Neural cell (in vitro differentiated cells): ENCODE data around the gene KCNQ1OT1. TPM values are rescaled to one million over a fixed set of nuclear protein-coding genes. Genes with fewer than 3 reads are reported as not detected.

ENCODE experiments used
- H2AFZ ChIP-seq: fragments of 200-600, 300-800 bp; sonication (generic), shearing (Covaris generic); 2 replicates; pipeline ENCODE4 v1.6.0; 2014; ENCODE audit warnings: low read depth, mild to moderate bottlenecking, antibody characterized with exemption, low read length, moderate library complexity
- H3F3A ChIP-seq: fragments of 200-600 bp; shearing (Covaris generic); 2 replicates; pipeline ENCODE4 v1.6.1; 2016; ENCODE audit warnings: mild to moderate bottlenecking, moderate library complexity, mixed read lengths, antibody characterized with exemption, low read length; ENCODE audit not compliant: insufficient read depth, poor library complexity, severe bottlenecking
- H3K27ac ChIP-seq: fragments of 200-600, 300-800 bp; sonication (generic), shearing (Covaris generic); 2 replicates; pipeline ENCODE4 v1.5.1; 2014; ENCODE audit warnings: mild to moderate bottlenecking, low read length, moderate library complexity
- H3K27me3 ChIP-seq: fragments of 300-800, 200-600 bp; sonication (generic), shearing (Covaris generic); 2 replicates; pipeline ENCODE4 v1.6.0; 2014; ENCODE audit warnings: mild to moderate bottlenecking, low read depth, low read length, moderate library complexity; ENCODE audit not compliant: insufficient read depth
- H3K36me3 ChIP-seq: fragments of 300-800, 200-600 bp; sonication (generic), shearing (Covaris generic); 2 replicates; pipeline ENCODE4 v1.5.1; 2014; ENCODE audit warnings: mild to moderate bottlenecking, antibody characterized with exemption, low read length, moderate library complexity; ENCODE audit not compliant: insufficient read depth
- H3K4me2 ChIP-seq: fragments of 300-800, 200-600 bp; sonication (generic), shearing (Covaris generic); 2 replicates; pipeline ENCODE4 v1.6.0; 2014; ENCODE audit warnings: mild to moderate bottlenecking, low read length
- H3K4me3 ChIP-seq: fragments of 300-800, 200-600 bp; sonication (generic), shearing (Covaris generic); 2 replicates; pipeline ENCODE4 v1.5.1; 2014; ENCODE audit warnings: mild to moderate bottlenecking, low read length, moderate library complexity
- H3K79me2 ChIP-seq: fragments of 200-600 bp; shearing (Covaris generic); replicated peaks from 2 replicates; pipeline ENCODE4 v1.6.0; 2014; ENCODE audit warnings: mild to moderate bottlenecking, low read length, moderate library complexity; ENCODE audit not compliant: insufficient read depth
- H3K9ac ChIP-seq: fragments of 300-800, 200-600 bp; sonication (generic), shearing (Covaris generic); 2 replicates; pipeline ENCODE4 v1.6.1; 2016; ENCODE audit warnings: mild to moderate bottlenecking, low read length, mixed read lengths
- H3K9me2 ChIP-seq: fragments of 200-600 bp; shearing (Covaris generic); 2 replicates; pipeline ENCODE4 v1.6.1; 2016; ENCODE audit warnings: mild to moderate bottlenecking, low read length, mixed read lengths; ENCODE audit not compliant: insufficient read depth
- H3K9me3 ChIP-seq: fragments of 200-600, 300-800 bp; sonication (generic), shearing (Covaris generic); 2 replicates; pipeline ENCODE4 v1.6.1; 2016; ENCODE audit warnings: mild to moderate bottlenecking, mixed run types, low read length, moderate library complexity, mixed read lengths
- H4K20me1 ChIP-seq: fragments of 200-600 bp; shearing (Covaris generic); 2 replicates; pipeline ENCODE4 v1.6.1; 2016; ENCODE audit warnings: mild to moderate bottlenecking, mixed run types; ENCODE audit not compliant: insufficient read depth
- EP300 ChIP-seq: fragments of 450-650 bp; conservative IDR thresholded peaks from 2 replicates; pipeline ENCODE4 v1.6.1; 2014; ENCODE audit warnings: antibody characterized with exemption, mild to moderate bottlenecking, moderate library complexity; ENCODE audit not compliant: poor library complexity, severe bottlenecking
- EZH2 ChIP-seq: fragments of 200-600, 300-800 bp; shearing (Covaris generic), sonication (generic); IDR thresholded peaks from 2 replicates; pipeline ENCODE4 v1.6.1; 2014; ENCODE audit warnings: antibody characterized with exemption, low read length, borderline replicate concordance, mild to moderate bottlenecking; ENCODE audit not compliant: insufficient read depth, poor library complexity, severe bottlenecking
- MXI1 ChIP-seq: fragments of 450-650 bp; conservative IDR thresholded peaks from 2 replicates; pipeline ENCODE4 v1.6.1; 2014; ENCODE audit warnings: antibody characterized with exemption, mild to moderate bottlenecking; ENCODE audit not compliant: poor library complexity, severe bottlenecking
- POLR2AphosphoS5 ChIP-seq: IDR thresholded peaks from 2 replicates; pipeline ENCODE4 v1.6.1; 2012
- RAD21 ChIP-seq: fragments of 450-650 bp; conservative IDR thresholded peaks from 2 replicates; pipeline ENCODE4 v1.6.1; 2014; ENCODE audit warnings: antibody characterized with exemption, mild to moderate bottlenecking, moderate library complexity
- SMC3 ChIP-seq: fragments of 450-650 bp; conservative IDR thresholded peaks from 2 replicates; pipeline ENCODE4 v1.6.1; 2014; ENCODE audit warnings: antibody characterized with exemption, mild to moderate bottlenecking, moderate library complexity; ENCODE audit not compliant: poor library complexity
- TAF1 ChIP-seq: IDR thresholded peaks from 2 replicates; pipeline ENCODE4 v1.6.1; 2012; ENCODE audit warnings: low read depth
- polyA plus RNA-seq: library from polyadenylated mRNA; depleted of rRNA; stranded (reverse); fragments of >200 nt; gene quantifications from 2 replicates; pipeline ENCODE4 v1.2.3, GENCODE V29; 2014
- TF ChIP-seq, protein P1 (sequence below): fragments of 450-650 bp; IDR thresholded peaks from 2 replicates; pipeline ENCODE4 v1.5.1; 2014; ENCODE audit warnings: antibody characterized with exemption, mild to moderate bottlenecking, moderate library complexity; ENCODE audit not compliant: poor library complexity, severe bottlenecking
- TF ChIP-seq, protein P2 (sequence below): IDR thresholded peaks from 2 replicates; pipeline ENCODE4 v1.6.1; 2012; ENCODE audit warnings: borderline replicate concordance

KCNQ1OT1 gene
- polyA plus RNA-seq, 1 donor from 2014 or later, result 0.12 TPM

DNA sequence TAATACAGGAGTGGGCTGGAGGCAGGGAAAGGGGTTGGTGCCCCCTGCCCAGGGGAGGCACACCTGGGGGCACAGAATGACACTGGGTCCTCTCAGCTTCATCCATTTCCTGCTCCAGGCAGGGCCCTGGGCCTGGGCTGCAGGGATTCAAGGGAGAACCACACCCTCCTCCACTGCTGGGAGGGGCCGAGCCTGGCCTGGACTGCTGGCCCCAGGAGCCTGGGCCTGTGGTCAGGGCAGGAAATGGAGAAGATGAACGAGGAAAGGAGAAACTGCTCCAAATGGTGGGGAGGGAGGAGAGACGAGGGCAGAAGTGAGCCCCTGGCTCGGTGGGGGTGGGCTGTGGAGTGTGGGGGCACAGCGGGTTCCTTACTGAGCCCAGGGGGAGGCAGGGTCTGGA lies 38.1 kb upstream of the KCNQ1OT1 start:
- no peak overlapping the region for H3K4me2 ChIP-seq
- no peaks in the 10 kb centered on the region for H3K36me3 ChIP-seq
- no peak overlapping the region for H2AFZ ChIP-seq
- H3K9me3 ChIP-seq, result no peaks in the 10 kb centered on the region
- no peak overlapping the region for H3K4me3 ChIP-seq
- H4K20me1 ChIP-seq, result no peaks in the 10 kb centered on the region
- no peaks in the 10 kb centered on the region for H3K79me2 ChIP-seq
- no peak overlapping the region for H3K27ac ChIP-seq
- no peaks in the 10 kb centered on the region for H3K9me2 ChIP-seq
- TF ChIP-seq RAD21, result no peak
- TF ChIP-seq POLR2AphosphoS5, result no peak
- no peak for TF ChIP-seq TAF1
- TF ChIP-seq MXI1, result no peak
- TF ChIP-seq, protein P1, sequence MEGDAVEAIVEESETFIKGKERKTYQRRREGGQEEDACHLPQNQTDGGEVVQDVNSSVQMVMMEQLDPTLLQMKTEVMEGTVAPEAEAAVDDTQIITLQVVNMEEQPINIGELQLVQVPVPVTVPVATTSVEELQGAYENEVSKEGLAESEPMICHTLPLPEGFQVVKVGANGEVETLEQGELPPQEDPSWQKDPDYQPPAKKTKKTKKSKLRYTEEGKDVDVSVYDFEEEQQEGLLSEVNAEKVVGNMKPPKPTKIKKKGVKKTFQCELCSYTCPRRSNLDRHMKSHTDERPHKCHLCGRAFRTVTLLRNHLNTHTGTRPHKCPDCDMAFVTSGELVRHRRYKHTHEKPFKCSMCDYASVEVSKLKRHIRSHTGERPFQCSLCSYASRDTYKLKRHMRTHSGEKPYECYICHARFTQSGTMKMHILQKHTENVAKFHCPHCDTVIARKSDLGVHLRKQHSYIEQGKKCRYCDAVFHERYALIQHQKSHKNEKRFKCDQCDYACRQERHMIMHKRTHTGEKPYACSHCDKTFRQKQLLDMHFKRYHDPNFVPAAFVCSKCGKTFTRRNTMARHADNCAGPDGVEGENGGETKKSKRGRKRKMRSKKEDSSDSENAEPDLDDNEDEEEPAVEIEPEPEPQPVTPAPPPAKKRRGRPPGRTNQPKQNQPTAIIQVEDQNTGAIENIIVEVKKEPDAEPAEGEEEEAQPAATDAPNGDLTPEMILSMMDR, result no peak
- TF ChIP-seq EZH2, result no peak
- no peak for TF ChIP-seq EP300
- TF ChIP-seq SMC3, result no peak
- TF ChIP-seq, protein P2, sequence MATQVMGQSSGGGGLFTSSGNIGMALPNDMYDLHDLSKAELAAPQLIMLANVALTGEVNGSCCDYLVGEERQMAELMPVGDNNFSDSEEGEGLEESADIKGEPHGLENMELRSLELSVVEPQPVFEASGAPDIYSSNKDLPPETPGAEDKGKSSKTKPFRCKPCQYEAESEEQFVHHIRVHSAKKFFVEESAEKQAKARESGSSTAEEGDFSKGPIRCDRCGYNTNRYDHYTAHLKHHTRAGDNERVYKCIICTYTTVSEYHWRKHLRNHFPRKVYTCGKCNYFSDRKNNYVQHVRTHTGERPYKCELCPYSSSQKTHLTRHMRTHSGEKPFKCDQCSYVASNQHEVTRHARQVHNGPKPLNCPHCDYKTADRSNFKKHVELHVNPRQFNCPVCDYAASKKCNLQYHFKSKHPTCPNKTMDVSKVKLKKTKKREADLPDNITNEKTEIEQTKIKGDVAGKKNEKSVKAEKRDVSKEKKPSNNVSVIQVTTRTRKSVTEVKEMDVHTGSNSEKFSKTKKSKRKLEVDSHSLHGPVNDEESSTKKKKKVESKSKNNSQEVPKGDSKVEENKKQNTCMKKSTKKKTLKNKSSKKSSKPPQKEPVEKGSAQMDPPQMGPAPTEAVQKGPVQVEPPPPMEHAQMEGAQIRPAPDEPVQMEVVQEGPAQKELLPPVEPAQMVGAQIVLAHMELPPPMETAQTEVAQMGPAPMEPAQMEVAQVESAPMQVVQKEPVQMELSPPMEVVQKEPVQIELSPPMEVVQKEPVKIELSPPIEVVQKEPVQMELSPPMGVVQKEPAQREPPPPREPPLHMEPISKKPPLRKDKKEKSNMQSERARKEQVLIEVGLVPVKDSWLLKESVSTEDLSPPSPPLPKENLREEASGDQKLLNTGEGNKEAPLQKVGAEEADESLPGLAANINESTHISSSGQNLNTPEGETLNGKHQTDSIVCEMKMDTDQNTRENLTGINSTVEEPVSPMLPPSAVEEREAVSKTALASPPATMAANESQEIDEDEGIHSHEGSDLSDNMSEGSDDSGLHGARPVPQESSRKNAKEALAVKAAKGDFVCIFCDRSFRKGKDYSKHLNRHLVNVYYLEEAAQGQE, result no peak
- no peaks in the 10 kb centered on the region for H3F3A ChIP-seq
- H3K9ac ChIP-seq, result no peak overlapping the region
- H3K27me3 ChIP-seq, result no peaks in the 10 kb centered on the region

DNA sequence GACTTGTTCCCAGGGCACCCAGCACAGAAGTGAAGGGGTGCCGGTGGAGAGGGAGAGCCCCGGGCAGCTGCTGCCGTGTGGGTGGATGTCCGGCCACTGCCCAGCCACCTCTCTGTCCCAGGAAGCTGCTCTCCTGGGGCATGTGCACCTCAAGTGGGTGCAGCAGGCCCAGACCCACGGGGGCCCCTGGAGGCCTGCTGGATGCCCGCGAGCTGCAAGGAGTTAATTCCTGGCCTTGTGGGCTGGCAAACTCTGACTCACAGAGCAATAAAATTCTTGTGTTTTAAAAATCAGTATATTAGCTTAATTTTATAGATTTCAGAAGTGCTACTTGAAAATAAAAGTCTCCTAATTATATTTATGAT lies 37.4 kb upstream of the KCNQ1OT1 start:
- no peak for TF ChIP-seq TAF1
- TF ChIP-seq EZH2, result no peak
- no peak for TF ChIP-seq SMC3
- TF ChIP-seq MXI1, result no peak
- TF ChIP-seq RAD21, result no peak
- TF ChIP-seq, protein P1, result no peak
- no peak for TF ChIP-seq POLR2AphosphoS5
- TF ChIP-seq EP300, result no peak
- TF ChIP-seq, protein P2, result no peak
- Histone ChIP-seq H3F3A (no peaks in the 10 kb centered on the region), H3K9ac (no peak overlapping the region), H3K9me2 (no peaks in the 10 kb centered on the region), H4K20me1 (no peaks in the 10 kb centered on the region), H3K9me3 (no peaks in the 10 kb centered on the region), H3K36me3 (no peaks in the 10 kb centered on the region), H3K27me3 (no peaks in the 10 kb centered on the region), H3K27ac (no peak overlapping the region), H2AFZ (no peak overlapping the region), H3K4me2 (no peak overlapping the region), H3K79me2 (no peaks in the 10 kb centered on the region), H3K4me3 (no peak overlapping the region)
